Neural progenitor cell (in vitro differentiated cells): ENCODE measurements around the gene KCNA5.

Experiments used
- EZH2 ChIP-seq: fragments of 200-600 bp; sonication (generic); IDR thresholded peaks from 2 replicates; pipeline ENCODE4 v1.6.1; 2017; ENCODE audit warnings: antibody characterized with exemption, mild to moderate bottlenecking, moderate library complexity
- EZH2phosphoT487 ChIP-seq: fragments of 200-600 bp; sonication (generic); IDR thresholded peaks from 2 replicates; pipeline ENCODE4 v1.6.1; 2017; ENCODE audit warnings: antibody characterized with exemption
- TF ChIP-seq, protein P1 (sequence below): fragments of 200-600 bp; sonication (generic); IDR thresholded peaks from 2 replicates; pipeline ENCODE4 v1.5.1; 2017; ENCODE audit warnings: antibody characterized with exemption, mild to moderate bottlenecking

- TF ChIP-seq, protein P1, sequence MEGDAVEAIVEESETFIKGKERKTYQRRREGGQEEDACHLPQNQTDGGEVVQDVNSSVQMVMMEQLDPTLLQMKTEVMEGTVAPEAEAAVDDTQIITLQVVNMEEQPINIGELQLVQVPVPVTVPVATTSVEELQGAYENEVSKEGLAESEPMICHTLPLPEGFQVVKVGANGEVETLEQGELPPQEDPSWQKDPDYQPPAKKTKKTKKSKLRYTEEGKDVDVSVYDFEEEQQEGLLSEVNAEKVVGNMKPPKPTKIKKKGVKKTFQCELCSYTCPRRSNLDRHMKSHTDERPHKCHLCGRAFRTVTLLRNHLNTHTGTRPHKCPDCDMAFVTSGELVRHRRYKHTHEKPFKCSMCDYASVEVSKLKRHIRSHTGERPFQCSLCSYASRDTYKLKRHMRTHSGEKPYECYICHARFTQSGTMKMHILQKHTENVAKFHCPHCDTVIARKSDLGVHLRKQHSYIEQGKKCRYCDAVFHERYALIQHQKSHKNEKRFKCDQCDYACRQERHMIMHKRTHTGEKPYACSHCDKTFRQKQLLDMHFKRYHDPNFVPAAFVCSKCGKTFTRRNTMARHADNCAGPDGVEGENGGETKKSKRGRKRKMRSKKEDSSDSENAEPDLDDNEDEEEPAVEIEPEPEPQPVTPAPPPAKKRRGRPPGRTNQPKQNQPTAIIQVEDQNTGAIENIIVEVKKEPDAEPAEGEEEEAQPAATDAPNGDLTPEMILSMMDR: peak; percentile 78
- TF ChIP-seq EZH2 (no peak), EZH2phosphoT487 (no peak)
Observed at GRCh38 chr12:5083955-5084849, 40.5 kb downstream of the KCNA5 start.
